OCI-LY7 (cell line): ENCODE data around the gene IGFN1. TPM values are rescaled to one million over a fixed set of nuclear protein-coding genes. Genes with fewer than 3 reads are reported as not detected.

ENCODE experiments used
- BruUV-seq: library from RNA; stranded (reverse); fragments of 400-500 nt; replicated peaks from 2 replicates; lab custom pipeline; 2021; lab: Mats Ljungman, UMichigan
- CTCF ChIA-PET: fragments of 300-600 bp; sonication (Branson Sonifier 250); formaldehyde crosslinking; loops from one replicate; lab custom pipeline; 2022; ENCODE audit warnings: antibody characterized with exemption; ENCODE audit not compliant: unreplicated experiment; lab: Charles Lee
- POLR2A ChIA-PET: fragments of 300-600 bp; sonication (Branson Sonifier 250); formaldehyde crosslinking; loops from one replicate; lab custom pipeline; 2022; ENCODE audit warnings: antibody characterized with exemption; lab: Charles Lee
- DNase-seq: peaks from one replicate; pipeline ENCODE4 v3.0.0-alpha.2; 2015; ENCODE audit warnings: low spot score
- H2AFZ ChIP-seq: fragments of 200-600 bp; sonication (generic), shearing (Covaris generic); 2 replicates; pipeline ENCODE4 v1.6.1; 2014; ENCODE audit warnings: mild to moderate bottlenecking, antibody characterized with exemption, low read length, moderate library complexity
- H3K27ac ChIP-seq: fragments of 200-600 bp; sonication (generic); 2 replicates; pipeline ENCODE4 v1.5.1; 2014; ENCODE audit warnings: mixed run types, low read depth, mild to moderate bottlenecking, moderate library complexity, low read length, inconsistent platforms; ENCODE audit not compliant: poor library complexity, severe bottlenecking
- H3K36me3 ChIP-seq: fragments of 200-600 bp; sonication (generic); 2 replicates; pipeline ENCODE4 v1.6.1; 2014; ENCODE audit warnings: mild to moderate bottlenecking, antibody characterized with exemption, low read length, moderate library complexity, mixed read lengths; ENCODE audit not compliant: insufficient read depth
- H3K4me1 ChIP-seq: fragments of 200-600 bp; sonication (generic); 2 replicates; pipeline ENCODE4 v1.5.1; 2014; ENCODE audit warnings: mild to moderate bottlenecking, low read length; ENCODE audit not compliant: insufficient read depth, poor library complexity, severe bottlenecking
- H3K4me2 ChIP-seq: fragments of 200-600 bp; sonication (generic); 2 replicates; pipeline ENCODE4 v1.6.1; 2014; ENCODE audit warnings: mild to moderate bottlenecking, low read length
- H3K4me3 ChIP-seq: fragments of 200-600 bp; sonication (generic); 2 replicates; pipeline ENCODE4 v1.5.1; 2014; ENCODE audit warnings: mild to moderate bottlenecking, low read depth, low read length; ENCODE audit not compliant: poor library complexity, severe bottlenecking
- H3K79me2 ChIP-seq: fragments of 200-600 bp; sonication (generic); 2 replicates; pipeline ENCODE4 v1.6.1; 2016; ENCODE audit warnings: low read depth, mild to moderate bottlenecking, low read length, moderate library complexity, mixed read lengths; ENCODE audit not compliant: insufficient read depth
- H3K9me2 ChIP-seq: fragments of 200-600 bp; sonication (generic); 2 replicates; pipeline ENCODE4 v1.6.1; 2016; ENCODE audit warnings: mild to moderate bottlenecking, low read length, mixed read lengths; ENCODE audit not compliant: insufficient read depth
- H3K9me3 ChIP-seq: fragments of 200-600 bp; sonication (generic); 2 replicates; pipeline ENCODE4 v1.6.1; 2014; ENCODE audit warnings: mild to moderate bottlenecking, mixed run types, low read length, mixed read lengths
- H4K20me1 ChIP-seq: fragments of 200-600 bp; sonication (generic); 2 replicates; pipeline ENCODE4 v1.6.1; 2014; ENCODE audit warnings: mild to moderate bottlenecking, antibody characterized with exemption, low read length, moderate library complexity, mixed read lengths; ENCODE audit not compliant: insufficient read depth
- EZH2phosphoT487 ChIP-seq: fragments of 200-600 bp; sonication (generic); IDR thresholded peaks from 2 replicates; pipeline ENCODE4 v1.6.1; 2018; ENCODE audit warnings: low read depth, borderline replicate concordance, mild to moderate bottlenecking, mixed run types, antibody characterized with exemption, low read length, moderate library complexity, mixed read lengths
- intact Hi-C: fragments of 100-400 bp; cut with micrococcal nuclease; formaldehyde crosslinking; loops from one replicate; pipeline ENCODE4 v1.10.0; 2022; ENCODE audit not compliant: unreplicated experiment
- total RNA-seq, 2 experiments: library from RNA; depleted of rRNA in 1 of 2; stranded (reverse); fragments of >200 nt in 1 of 2; shearing (Covaris generic) in 1 of 2; gene quantifications; 2 replicates each; pipeline ENCODE4 v1.2.3, GENCODE V29; 2014 to 2022
- TF ChIP-seq, protein P1 (sequence below): fragments of 200-600 bp; sonication (generic); conservative IDR thresholded peaks from 2 replicates; pipeline ENCODE4 v1.5.1; 2014; ENCODE audit warnings: mild to moderate bottlenecking, antibody characterized with exemption, low read length, moderate library complexity, mixed read lengths

IGFN1 gene
- total RNA-seq, 2 experiments from 2014 or later, result not detected

GRCh38 chr1:201264072-201264471, 73.4 kb downstream of the IGFN1 start:
- Histone ChIP-seq H3K36me3 (no peaks in the 10 kb centered on the region), H3K9me2 (no peaks in the 10 kb centered on the region), H4K20me1 (no peaks in the 10 kb centered on the region), H3K4me2 (no peak overlapping the region), H2AFZ (no peak overlapping the region), H3K4me3 (no peak overlapping the region), H3K4me1 (no peaks in the 10 kb centered on the region), H3K27ac (no peak overlapping the region), H3K9me3 (no peaks in the 10 kb centered on the region), H3K79me2 (no peaks in the 10 kb centered on the region)
- DNase-seq, result no peak
- intact Hi-C loops, result no loop called here
- BruUV-seq, result no TSS peak
- TF ChIP-seq, protein P1, sequence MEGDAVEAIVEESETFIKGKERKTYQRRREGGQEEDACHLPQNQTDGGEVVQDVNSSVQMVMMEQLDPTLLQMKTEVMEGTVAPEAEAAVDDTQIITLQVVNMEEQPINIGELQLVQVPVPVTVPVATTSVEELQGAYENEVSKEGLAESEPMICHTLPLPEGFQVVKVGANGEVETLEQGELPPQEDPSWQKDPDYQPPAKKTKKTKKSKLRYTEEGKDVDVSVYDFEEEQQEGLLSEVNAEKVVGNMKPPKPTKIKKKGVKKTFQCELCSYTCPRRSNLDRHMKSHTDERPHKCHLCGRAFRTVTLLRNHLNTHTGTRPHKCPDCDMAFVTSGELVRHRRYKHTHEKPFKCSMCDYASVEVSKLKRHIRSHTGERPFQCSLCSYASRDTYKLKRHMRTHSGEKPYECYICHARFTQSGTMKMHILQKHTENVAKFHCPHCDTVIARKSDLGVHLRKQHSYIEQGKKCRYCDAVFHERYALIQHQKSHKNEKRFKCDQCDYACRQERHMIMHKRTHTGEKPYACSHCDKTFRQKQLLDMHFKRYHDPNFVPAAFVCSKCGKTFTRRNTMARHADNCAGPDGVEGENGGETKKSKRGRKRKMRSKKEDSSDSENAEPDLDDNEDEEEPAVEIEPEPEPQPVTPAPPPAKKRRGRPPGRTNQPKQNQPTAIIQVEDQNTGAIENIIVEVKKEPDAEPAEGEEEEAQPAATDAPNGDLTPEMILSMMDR, result no peak
- ChIA-PET POLR2A (no interaction called here), CTCF (no interaction called here)

GRCh38 chr1:201264554-201264953, 73.9 kb downstream of the IGFN1 start:
- intact Hi-C loops, result no loop called here
- Histone ChIP-seq H3K9me3 (no peaks in the 10 kb centered on the region), H3K9me2 (no peaks in the 10 kb centered on the region), H3K4me2 (no peak overlapping the region), H3K4me1 (no peaks in the 10 kb centered on the region), H4K20me1 (no peaks in the 10 kb centered on the region), H3K36me3 (no peaks in the 10 kb centered on the region), H2AFZ (no peak overlapping the region), H3K79me2 (no peaks in the 10 kb centered on the region), H3K27ac (no peak overlapping the region), H3K4me3 (no peak overlapping the region)
- no TSS peak for BruUV-seq
- no peak for TF ChIP-seq EZH2phosphoT487
- TF ChIP-seq, protein P1, result no peak
- DNase-seq, result no peak
- CTCF ChIA-PET, result no interaction called here
- POLR2A ChIA-PET, result no interaction called here

DNA sequence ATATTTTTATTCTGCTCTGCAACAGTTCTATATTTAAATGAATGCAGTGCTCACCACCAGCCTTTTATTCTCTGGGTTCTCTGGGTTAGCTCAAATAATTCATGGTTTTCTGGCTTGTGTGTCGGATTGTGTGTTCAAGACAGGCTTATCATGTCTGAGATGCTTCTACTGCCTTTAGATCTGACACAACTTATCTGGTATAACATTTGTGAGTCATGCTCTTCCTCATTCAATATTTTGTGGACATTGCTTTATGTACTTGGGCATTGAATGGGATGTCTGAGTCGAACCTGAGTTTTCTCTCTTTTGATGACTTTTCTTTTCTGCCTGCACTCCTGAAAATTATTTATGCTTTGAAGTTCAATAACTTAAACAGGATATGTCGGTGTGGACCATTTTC, 75.1 kb downstream of the IGFN1 start:
- BruUV-seq, result no TSS peak
- CTCF ChIA-PET, result interaction anchor here (0.6 kb wide), 1 partner anchor 146 kb away, joined by 6 read pairs; no protein-coding TSS in a partner anchor
- Histone ChIP-seq H3K36me3 (no peaks in the 10 kb centered on the region), H3K79me2 (no peaks in the 10 kb centered on the region), H3K9me3 (no peaks in the 10 kb centered on the region), H3K4me2 (no peak overlapping the region), H3K9me2 (no peaks in the 10 kb centered on the region), H2AFZ (no peak overlapping the region), H4K20me1 (no peaks in the 10 kb centered on the region), H3K27ac (no peak overlapping the region), H3K4me1 (no peaks in the 10 kb centered on the region), H3K4me3 (no peak overlapping the region)
- POLR2A ChIA-PET, result no interaction called here
- DNase-seq, result no peak
- intact Hi-C loops, result no loop called here
- no peak for TF ChIP-seq EZH2phosphoT487
- TF ChIP-seq, protein P1, result no peak
